Brain microvascular endothelial cell (primary cell): ENCODE results near the gene VASH1.

Experiments used
- DNase-seq: peaks from one replicate; pipeline ENCODE4 v3.0.0-alpha.2; 2020
- H3K27ac ChIP-seq: fragments of 250-450 bp; sonication (Bioruptor Pico); 2 replicates; pipeline ENCODE4 v1.5.1; 2020; ENCODE audit warnings: mild to moderate bottlenecking, moderate library complexity
- H3K27me3 ChIP-seq: fragments of 250-450 bp; sonication (Bioruptor Pico); replicated peaks from 2 replicates; pipeline ENCODE4 v1.5.1; 2020; ENCODE audit warnings: mild to moderate bottlenecking
- H3K36me3 ChIP-seq: fragments of 250-450 bp; sonication (Bioruptor Pico); replicated peaks from 2 replicates; pipeline ENCODE4 v1.5.1; 2020; ENCODE audit warnings: mild to moderate bottlenecking
- H3K4me3 ChIP-seq: 2 replicates; pipeline ENCODE4 v1.5.1; 2011; ENCODE audit warnings: low read depth, mild to moderate bottlenecking, control low read depth, low read length, moderate library complexity
- CTCF ChIP-seq: IDR thresholded peaks from 2 replicates; pipeline ENCODE4 v1.5.1; 2011; ENCODE audit warnings: low read depth, mild to moderate bottlenecking, moderate library complexity, low read length, control low read depth, inconsistent platforms; ENCODE audit errors: missing control alignments
- in situ Hi-C: cut with HindIII; loops from 2 replicates; pipeline ENCODE4 v1.10.0; 2017; ENCODE audit warnings: low sequenced_read_pairs, low pct_ligation_motif_present

Gene VASH1

GRCh38 chr14:76772300-76773187, 11.3 kb downstream of the VASH1 start:
- Histone ChIP-seq H3K4me3 (no peak overlapping the region), H3K36me3 (no peaks in the 10 kb centered on the region), H3K27me3 (no peaks in the 10 kb centered on the region), H3K27ac (peak overlapping the region; percentile 70)
- TF ChIP-seq CTCF = no peak
- in situ Hi-C loops = no loop called here
- peak; percentile 64 for DNase-seq

- peak; percentile 32 for TF ChIP-seq CTCF
- Histone ChIP-seq H3K4me3 (no peak overlapping the region), H3K27ac (peak overlapping the region; percentile 70)
These were observed 12.1 kb downstream of the VASH1 start for GRCh38 chr14:76773188-76773885.

GRCh38 chr14:76773956-76774820, 12.9 kb downstream of the VASH1 start:
- Histone ChIP-seq H3K36me3 (no peaks in the 10 kb centered on the region), H3K4me3 (no peak overlapping the region), H3K27me3 (no peaks in the 10 kb centered on the region), H3K27ac (peak overlapping the region; percentile 13)
- DNase-seq = no peak
- TF ChIP-seq CTCF = no peak
- in situ Hi-C loops = no loop called here

More at GRCh38 chr14:76773188-76773885, 12.1 kb downstream of the VASH1 start:
- in situ Hi-C loops = no loop called here
- Histone ChIP-seq H3K36me3 (no peaks in the 10 kb centered on the region), H3K27me3 (no peaks in the 10 kb centered on the region)
- peak; percentile 87 for DNase-seq

- no peak overlapping the region for H3K27ac ChIP-seq
- no peaks in the 10 kb centered on the region for H3K36me3 ChIP-seq
- no peaks in the 10 kb centered on the region for H3K27me3 ChIP-seq
- DNase-seq = no peak
- in situ Hi-C loops = no loop called here
- no peak for TF ChIP-seq CTCF
- no peak overlapping the region for H3K4me3 ChIP-seq
These were observed 13.8 kb downstream of the VASH1 start for GRCh38 chr14:76774821-76775694.

- in situ Hi-C loops = no loop called here
- no peak for DNase-seq
- no peak overlapping the region for H3K4me3 ChIP-seq
- H3K27ac ChIP-seq = no peak overlapping the region
- TF ChIP-seq CTCF = no peak
- no peaks in the 10 kb centered on the region for H3K27me3 ChIP-seq
- no peaks in the 10 kb centered on the region for H3K36me3 ChIP-seq
These were observed 14.6 kb downstream of the VASH1 start for GRCh38 chr14:76775695-76776427.
